ENCODE data around the gene SLC47A1.
"Not testable (repeated sequence)": the region's sequence is repeated elsewhere in the genome, so short reads cannot be mapped to it uniquely, and the experiment has no call there.

The SLC47A1 gene, protein sequence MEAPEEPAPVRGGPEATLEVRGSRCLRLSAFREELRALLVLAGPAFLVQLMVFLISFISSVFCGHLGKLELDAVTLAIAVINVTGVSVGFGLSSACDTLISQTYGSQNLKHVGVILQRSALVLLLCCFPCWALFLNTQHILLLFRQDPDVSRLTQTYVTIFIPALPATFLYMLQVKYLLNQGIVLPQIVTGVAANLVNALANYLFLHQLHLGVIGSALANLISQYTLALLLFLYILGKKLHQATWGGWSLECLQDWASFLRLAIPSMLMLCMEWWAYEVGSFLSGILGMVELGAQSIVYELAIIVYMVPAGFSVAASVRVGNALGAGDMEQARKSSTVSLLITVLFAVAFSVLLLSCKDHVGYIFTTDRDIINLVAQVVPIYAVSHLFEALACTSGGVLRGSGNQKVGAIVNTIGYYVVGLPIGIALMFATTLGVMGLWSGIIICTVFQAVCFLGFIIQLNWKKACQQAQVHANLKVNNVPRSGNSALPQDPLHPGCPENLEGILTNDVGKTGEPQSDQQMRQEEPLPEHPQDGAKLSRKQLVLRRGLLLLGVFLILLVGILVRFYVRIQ

DNA sequence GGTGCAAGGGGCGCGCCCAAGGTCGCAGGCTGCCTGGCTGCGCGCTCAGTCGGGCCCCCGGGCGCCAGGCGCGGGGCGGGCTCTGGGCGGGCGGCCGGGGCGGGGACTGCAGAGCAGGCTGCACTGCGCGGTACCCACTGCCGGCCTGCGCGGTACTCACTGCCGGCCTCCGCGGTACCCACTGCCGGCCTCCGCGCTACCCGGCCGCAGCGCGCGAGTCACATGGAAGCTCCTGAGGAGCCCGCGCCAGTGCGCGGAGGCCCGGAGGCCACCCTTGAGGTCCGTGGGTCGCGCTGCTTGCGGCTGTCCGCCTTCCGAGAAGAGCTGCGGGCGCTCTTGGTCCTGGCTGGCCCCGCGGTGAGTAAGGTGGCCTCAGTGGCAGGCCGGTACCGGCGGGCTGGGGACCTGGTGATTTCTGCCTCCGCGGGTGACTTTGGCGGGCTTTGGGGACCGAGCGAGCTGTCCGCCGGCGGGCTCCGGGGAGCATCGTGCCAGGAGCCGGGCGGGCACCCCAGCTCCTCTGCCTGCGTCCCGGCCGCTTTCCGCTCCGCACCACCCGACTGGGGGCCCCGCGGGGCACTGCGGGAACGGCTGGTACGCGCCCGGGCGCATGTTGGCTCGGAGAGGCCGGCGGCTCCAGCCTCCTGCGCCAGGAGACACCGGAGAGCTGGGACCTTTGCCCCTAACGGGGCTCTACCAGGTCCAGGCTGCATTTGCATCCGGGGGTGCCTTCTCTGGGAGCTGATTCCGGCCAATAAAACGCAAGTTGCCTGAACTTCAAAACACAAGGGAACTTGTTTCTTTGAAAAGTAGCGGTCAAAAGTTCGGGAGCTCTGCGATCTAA lies at the start of gene SLC47A1:
Gene SLC47A1 (plus strand): TSS at position 137 of the 844 bp plus-strand sequence. CDS start 86 bp downstream, at position 223.
- no peak for DNase-seq

DNA sequence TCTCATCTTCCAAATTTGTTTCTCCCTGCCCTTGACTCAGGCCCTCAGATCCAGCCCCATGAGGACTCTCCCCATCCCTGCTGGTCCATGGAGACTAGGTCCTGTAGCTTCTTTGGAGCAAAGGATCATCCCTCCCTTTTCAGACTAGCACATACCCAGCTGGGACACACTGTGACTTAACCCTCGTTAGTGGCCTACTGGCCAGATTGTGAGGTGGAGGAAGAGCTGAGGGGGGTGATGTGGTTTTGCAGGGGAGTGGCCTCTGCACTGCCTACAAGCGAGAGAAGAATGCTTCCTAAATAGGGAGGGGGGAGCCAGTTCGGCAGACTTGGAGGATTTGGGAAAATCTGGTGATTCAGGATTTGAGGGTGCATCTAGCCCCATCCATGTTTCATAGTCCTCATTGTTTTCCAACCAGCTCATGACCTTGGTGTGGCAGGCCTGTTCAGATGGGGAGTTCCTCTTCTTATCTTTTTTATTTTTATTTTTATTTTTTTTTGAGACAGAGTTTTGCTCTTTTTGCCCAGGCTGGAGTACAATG lies 47.8 kb upstream of the SLC47A1 start:
- no peak for DNase-seq

DNA sequence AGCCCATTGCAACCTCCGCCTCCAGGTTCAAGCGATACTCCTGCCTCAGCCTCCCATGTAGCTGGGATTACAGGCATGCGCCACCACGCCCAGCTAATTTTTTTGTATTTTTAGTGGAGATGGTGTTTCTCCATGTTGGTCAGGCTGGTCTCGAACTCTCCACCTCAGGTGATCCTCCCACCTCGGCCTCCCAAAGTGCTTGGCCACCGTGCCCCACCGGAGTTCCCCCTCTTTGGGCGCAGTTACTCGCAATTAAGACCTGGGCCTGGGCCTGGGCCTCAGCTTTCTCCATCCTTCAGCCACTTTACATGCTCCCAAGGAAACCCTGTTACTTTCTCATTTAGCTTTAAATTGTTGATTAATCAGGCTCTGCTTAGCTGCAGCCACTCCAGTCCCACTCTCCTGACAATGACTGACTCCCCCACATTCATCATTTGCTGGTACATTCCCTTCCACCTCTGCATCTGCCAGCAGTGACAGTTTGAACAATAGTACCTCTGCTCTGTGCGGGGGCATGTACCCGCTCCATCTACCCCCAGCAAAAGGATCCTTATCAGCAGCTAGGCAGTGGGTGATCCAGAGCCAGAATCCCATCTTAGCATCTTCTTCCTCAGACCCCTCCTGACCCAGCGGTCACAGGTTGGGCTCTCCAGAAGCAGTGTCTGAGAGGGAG lies 47.2 kb upstream of the SLC47A1 start:
- DNase-seq, result no peak

DNA sequence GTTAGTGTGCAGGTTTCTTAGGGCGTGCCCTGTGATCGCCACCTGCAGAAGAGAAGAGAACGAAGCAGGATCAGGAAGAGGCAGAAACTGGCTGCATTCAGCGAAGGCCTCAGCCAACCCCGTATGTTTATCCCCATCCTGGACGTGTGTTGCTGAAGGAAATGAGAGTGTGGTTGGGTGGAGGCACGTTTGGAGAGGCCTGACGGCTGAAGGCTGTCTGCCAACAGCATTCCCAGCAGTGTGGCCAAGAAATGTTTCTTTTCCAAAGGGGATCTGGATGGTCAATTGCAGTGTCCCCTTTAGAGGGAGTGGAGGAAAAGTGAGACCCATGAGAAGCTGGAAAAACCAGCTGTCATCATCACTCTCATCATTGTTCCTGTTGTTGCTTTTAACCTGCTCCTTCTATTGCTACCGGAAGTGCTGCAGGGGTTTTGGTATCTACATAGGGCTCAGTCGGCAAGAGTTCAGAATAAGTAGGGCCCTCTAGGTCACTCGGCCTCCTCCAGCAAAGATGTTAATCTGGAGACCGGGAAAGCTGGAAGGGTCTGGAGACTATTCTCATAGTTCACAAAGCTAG lies 46.5 kb upstream of the SLC47A1 start:
- no peak for DNase-seq

DNA sequence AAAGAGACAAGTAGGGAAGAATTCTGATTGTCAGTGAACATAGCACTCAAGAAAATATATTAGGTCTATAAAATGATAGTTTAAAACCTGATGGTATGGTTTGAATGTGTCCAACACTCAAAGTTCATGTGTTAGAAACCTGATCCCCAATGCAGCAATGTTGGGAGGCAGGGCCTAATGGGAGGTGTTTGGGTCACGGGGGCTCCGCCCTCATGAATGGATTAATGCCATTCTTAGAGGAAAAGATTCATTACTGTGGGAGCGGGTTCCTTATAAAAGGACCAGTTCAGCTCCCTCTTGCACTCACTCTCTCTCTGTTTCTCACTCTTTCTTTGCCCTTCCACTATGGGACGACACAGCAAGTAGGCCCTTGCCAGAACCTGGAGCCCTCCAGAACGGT lies 41.5 kb upstream of the SLC47A1 start:
- no peak for DNase-seq

DNA sequence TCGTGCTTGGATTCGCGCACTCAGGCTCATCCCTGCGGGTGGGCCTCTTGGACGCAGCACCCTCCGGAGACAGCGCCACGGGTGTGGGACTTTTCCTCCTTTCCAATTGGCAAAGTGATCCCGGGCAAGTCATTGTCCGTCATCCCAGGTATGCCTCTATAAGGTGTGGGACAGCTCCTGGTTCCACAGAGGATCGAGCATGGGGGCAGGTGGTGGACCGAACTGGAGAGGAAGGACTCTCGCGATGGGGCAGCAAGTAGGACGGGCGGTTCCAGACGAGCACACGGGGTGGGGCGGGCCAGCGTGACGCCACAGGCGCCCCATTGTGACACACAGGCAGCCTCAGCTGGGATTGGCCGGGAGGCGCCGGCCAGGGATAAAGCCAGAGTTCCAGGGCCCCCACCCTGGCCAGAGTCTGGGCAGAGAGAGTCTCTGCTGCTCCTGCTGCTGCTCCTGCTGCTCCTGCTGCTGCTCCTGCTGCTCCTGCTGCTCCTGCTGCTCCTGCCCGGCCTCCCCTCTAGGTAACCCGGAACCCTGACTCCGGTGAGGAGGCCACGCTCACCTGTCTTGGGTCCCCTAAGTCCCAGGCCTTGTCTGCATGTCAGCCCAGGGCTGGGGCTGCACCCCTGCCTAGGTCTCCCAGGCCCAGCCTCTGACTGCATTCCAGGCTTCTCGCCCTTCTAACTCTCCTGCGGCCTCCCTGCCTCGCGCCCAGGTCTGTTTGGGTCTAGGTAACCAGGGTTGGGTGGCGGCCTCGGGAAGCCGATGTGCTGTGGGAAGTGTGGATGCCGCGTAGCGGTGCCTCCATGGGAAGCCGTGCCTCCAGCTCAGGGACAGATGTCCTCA lies 38.5 kb upstream of the SLC47A1 start:
- no peak for DNase-seq

DNA sequence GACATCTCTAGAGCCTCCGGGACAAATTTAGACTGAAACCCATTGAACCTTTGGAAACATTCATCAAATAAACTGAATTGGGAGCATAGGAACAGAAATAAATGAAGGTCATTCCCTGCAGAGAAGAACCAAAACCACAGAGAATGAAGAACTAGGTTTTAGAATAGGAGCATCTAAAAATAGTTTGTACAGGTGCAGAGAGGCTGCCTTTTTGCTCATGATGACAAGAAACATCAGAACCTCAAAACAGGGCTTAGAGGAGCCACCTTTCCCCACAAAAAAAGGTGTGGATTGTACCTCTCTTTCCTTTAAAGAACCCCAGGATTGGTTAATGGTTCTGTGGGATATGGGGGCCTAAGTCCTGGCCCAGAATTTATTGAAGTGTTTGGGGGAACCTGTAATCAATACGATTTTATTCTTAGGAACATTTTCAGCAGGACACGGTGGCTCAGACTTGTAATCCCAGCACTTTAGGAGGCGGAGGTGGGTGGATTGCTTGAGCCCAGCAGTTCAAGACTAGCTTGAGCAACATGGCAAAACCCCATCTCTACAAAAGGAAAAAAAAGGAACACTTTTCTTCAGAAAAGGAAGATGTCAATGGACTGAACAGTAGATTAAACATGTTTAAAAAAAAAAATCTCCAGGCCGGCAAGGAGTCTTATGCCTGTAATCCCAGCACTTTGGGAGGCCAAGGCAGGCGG lies 37.7 kb upstream of the SLC47A1 start:
- no peak for DNase-seq

DNA sequence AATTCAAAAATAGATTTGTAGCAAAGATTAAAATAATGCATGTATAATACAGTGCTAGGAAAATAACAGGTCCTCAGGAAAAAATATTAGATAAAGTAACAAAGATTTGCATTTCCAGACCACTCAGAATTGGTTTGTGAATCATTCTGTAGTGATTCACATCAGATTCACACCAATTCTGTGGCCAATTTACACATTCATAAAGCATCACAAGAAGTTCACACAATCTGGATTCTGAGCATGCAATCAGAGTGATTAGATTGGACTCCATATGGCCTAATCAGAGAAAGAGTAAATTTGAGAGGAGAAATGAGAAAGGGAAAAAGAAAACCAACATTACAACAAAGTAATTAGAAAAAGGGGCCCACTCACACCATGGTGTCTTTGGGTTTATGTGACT lies 36.0 kb upstream of the SLC47A1 start:
- no peak for DNase-seq

DNA sequence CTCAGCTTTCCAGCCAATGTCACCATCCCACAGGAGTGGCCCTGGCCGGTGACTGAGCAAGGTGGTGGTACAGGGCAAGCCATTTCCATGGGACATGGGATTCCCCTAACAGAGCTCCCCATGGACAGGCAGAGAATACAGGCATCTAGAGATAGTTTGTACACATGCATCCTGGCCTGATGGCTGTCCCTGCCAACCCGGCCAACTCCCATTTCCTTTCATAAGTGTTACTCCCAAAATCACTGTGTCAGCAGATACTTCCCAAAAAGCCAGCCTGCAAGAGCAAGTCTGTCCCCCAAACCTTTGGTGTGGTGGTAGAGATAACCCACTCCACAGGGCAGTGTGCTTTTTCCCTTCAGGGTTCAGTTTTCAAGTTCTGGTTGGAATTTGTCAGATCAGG lies 32.4 kb upstream of the SLC47A1 start:
- DNase-seq, result no peak

DNA sequence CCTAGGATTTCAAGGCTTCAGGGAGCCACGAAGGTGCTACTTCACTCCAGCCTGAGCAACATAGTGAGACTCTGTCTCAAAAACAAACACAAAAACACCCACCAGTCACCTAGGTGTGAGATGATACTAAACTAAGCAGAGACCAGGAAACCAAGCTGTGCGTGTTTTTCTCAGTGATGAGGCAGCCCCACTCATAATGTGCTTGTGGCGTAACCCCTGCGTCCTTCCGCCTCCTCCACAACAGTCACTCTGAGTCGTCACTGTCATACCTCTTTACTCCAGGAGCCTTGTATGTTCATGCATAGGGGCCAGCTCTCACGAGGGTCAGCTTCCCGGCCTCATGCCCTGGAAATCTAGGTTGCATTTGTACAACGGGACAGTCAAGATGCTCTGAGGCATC lies 31.1 kb upstream of the SLC47A1 start:
- no peak for DNase-seq

DNA sequence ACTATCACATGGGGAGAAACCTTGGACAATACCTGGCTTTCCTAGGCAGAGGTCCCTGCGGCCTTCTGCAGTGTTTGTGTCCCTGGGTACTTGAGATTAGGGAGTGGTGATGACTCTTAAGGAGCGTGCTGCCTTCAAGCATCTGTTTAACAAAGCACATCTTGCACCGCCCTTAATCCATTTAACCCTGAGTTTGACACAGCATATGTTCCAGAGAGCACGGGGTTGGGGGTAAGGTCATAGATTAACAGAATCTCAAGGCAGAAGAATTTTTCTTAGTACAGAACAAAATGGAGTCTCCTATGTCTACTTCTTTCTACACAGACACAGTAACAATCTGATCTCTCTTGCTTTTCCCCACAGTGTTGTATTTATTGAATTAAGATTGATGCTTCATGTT lies 28.1 kb upstream of the SLC47A1 start:
- not testable (repeated sequence) for DNase-seq

DNA sequence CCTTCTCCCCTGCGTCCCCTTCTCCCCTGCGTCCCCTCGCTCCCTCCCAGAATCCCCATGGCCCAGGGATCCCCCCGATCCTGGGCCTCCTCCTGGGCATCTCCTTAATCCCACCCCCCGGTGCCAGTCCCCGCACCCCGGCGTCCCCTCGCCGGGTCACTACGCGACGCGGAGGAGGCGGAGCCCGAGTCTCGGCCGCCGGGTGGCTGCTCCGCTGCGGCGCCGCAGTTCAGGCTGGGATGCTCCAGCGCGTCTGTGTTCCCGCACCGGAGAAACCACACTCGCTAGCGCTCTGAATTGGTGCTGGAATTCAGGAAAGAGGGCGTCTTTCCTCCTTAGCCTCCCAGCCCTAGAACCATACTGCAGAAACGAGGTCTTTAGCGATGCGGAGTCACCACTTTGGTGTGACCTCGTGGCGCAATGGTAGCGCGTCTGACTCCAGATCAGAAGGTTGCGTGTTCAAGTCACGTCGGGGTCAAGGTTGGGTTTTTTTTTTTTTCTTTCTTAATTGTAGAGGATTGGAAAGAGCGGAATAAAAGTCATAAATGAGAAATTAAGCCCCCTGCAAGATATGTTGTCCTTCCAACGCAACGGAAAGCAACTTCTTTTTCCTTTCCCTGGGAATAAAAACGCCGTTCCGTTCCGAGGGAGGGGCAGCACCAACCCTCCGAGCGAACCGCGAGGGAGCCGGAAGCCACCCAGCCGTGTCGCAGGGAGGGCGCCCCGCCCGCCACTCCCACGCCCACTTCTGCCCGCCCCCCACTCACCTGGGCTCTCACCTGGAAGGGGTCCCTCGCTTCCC lies 25.7 kb upstream of the SLC47A1 start:
- DNase-seq, result peak; percentile 95

DNA sequence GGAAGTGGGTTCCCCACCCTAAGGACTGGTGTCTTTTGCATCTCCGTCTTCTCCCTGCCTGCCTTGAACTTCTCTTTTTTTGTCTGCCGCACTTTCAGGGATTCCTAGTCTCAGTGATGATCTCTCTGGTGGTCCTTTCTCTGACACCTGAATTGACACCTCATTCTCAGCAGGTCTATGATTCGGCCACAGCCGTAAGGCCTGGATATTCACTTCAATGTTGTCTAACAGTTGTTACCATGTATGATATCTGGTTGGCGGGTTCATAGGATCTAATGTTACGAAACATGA lies 25.1 kb upstream of the SLC47A1 start:
- DNase-seq, result no peak

DNA sequence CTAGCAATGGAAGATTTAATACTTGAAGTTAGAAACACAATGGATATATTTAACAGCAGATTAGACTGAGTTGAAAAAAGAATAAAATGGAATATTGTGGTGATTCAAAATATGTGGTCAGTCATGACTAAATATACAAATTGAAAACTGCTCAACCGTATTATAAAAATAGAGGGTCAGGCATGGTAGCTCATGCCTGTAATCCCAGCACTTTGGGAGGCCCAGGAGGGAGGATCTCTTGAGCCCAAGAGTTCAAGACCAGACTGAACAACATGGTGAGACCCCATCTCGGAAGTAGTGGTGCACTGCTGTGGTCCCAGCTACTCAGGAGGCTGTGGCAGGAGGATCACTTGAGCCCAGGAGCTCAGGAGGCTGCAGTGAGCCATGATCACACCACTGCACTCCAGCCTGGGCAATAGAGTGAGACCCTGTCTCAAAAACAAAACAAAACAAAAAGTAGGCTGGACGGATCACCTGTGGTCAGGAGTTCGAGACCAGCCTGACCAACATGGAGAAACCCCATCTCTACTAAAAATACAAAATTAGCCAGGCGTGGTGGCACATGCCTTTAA lies 24.3 kb upstream of the SLC47A1 start:
- DNase-seq, result not testable (repeated sequence)

DNA sequence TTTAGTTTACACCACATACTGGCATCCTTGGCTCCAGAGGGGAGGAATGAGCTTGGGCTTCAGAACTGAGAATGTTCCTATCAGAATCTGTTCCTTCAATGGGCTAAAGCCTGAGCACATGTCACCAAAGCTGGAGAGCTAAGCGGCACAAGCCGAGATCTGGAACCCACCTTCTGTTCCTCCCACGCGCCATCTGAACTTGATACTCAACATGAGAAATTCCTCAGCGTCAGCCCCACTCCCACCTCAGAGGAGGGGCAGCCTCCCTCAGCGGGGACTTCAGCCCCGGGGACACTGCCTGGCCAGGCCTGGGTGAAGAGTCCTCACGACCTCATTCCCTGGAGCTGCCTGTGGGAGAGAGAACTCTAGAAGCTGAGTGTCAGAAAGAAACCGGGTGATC lies 22.8 kb upstream of the SLC47A1 start:
- no peak for DNase-seq

DNA sequence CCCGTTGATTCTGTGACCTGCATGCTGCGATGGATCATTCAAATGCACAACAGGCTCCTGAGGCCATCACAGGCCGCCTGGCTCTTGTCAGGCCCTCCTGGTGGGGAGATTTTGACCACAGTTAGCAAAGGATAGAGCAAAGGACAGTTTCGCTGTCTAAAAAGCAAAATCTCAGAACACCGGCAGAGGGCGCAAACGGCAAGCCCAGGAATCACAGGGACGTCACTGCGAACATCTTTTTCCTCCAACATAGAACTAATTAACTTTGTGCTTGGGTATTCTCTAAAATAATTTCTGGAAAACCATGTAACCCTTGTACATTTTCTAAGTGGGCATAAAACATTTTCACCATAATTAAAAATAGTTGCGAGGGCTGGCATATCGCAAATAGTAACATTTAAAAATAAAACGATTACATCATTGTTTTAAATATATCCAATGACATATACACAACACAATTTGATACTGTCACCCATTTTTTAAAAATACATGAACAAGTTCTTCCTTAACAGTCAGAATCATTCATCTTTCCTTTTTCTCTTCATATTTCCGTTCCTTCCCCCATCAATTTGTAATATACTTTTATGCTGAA lies 19.7 kb upstream of the SLC47A1 start:
- peak; percentile 77 for DNase-seq

DNA sequence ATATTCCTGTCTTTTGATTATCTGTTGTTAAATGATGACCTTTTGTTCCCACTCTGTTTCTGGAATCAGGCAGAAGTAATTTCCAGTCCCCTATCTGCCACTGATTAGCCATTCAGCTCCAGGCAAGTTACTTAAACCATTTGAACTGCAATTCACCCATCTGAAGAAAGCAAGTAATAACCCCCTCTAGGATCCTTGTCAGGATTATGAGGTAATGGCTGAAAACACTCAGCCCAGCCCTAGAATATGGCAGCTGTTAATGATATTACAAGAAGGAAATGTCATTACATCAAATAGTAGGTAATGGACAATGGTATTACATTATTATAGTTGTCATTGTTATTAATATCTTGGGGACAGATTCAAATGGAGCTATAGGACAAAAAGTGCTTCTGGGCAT lies 16.0 kb upstream of the SLC47A1 start:
- no peak for DNase-seq

DNA sequence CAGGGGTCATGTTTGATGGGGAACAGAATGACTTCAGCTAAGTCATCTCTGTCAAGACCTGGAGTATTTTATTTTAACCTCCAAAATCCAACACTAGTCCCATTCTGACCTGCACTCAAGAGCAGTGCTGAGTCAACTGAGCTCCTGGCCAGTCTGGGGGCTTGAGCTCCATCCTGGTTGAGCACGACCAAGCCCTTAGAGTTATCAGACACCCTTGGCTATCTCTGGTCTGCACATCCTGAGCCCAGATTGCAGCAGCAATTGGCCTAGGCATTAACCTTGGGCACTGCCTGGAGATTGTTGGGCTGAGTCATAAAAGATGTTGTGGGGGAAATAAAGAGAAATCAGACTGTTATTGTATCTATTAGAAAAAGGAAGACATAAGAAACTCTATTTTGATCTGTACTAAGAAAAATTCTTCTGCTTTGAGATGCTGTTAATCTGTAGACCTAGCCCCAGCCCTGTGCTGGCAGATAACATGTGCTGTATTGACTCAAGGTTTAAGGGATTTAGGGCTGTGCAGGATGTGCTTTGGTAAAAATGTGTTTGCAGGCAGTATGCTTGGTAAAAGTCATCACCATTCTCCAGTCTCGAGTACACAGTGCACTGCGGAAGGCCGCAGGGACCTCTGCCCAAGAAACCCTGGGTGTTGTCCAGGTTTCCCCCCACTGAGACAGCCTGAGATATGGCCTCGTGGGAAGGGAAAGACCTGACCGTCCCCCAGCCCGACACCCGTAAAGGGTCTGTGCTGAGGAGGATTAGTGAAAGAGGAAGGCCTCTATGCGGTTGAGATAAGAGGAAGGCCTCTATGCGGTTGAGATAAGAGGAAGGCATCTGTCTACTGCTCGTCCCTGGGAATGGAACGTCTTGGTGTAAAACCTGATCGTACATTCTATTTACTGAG lies 14.0 kb upstream of the SLC47A1 start:
- DNase-seq, result not testable (repeated sequence)
